ENCODE results near the gene TRAF2. TPM values are rescaled to one million over a fixed set of nuclear protein-coding genes. Genes with fewer than 3 reads are reported as not detected.

Gene TRAF2
- total and polyA plus RNA-seq, 2 of the 13 experiments (the other 11 are each of a cell fraction or from before 2014, with no cell fraction given): 12.4 to 13.6 TPM

DNA sequence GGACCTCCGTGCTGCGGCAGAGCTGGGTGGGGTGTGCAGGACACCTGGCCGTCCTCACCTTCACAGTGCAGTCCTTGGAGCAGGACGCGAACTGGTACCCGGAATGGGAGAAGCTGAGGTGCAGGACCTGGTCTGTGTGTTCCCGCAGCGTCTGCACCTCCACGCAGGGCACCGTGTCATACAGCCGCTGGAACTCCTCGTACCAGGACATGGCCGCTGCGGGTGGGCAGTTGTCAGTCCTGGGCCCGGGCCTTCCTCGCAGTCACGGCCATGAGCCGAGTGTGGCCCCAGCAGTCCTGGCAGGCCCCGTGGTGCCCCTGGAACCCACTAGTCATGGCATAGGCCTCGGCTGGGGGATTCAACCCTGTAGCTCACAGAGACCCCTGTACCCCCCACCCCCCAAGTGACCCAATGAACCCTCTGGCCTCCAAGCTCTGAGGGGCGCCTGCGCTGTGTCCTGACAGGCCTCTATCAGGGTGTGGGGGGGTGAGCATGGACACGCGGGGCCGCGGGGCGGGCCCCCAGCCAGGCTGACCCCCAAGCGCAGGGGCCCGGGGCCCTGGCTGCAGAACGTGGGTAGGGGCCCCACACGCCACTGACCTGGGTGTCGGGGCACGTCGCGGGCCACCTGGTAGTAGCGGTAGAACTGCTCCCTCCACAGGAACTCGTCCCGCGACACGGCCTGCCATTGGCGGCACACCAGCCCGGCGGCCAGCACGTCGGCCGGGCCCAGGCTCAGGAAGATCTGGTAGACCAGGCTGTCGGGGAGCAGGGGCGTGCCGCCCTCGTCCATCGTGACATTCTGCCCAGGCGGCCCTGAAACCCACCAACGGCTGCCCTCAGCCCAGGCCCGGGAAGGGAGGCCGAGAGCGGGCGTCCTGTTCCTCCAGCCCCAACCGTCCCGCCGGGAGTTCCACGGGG, 57.2 kb downstream of the TRAF2 start (continued):
- TF ChIP-seq NFKBIZ (CRISPR knock-in tag; IDR thresholded peaks at IDR 0.05) (no peak), ATF5 (CRISPR knock-in tag; IDR thresholded peaks at IDR 0.05; ENCODE audit: low read depth) (0 out of 2 replicates have a peak, but pooled peaks have one; percentile 13), RBM22 (optimal IDR thresholded peaks at IDR 0.05; ENCODE audit: low read length) (peak; percentile 10), ZFX (CRISPR knock-in tag; IDR thresholded peaks at IDR 0.05; ENCODE audit: low read depth) (peak; percentile 31), THAP9 (CRISPR knock-in tag; IDR thresholded peaks at IDR 0.05; ENCODE audit: borderline replicate concordance) (no peak)

GRCh38 chr9:136944212-136944518, 57.8 kb downstream of the TRAF2 start:
- Histone ChIP-seq H2AFZ (ENCODE audit: low read length) (no peak overlapping the region), H3K4me2 (ENCODE audit: low read depth, low read length) (peak overlapping the region; percentile 89), H3K27me3 (ENCODE audit: control insufficient read depth in 1 of 2, insufficient read depth in 2 of 2, low read length in 2 of 2) (no peaks in the 10 kb centered on the region), H4K20me1 (ENCODE audit: insufficient read depth, low read length) (no peaks in the 10 kb centered on the region), H3K4me1 (ENCODE audit: insufficient read depth, low read length) (peaks cover 44% of the 10 kb centered on the region), H3K9ac (ENCODE audit: insufficient read depth, low read depth, low read length) (peak overlapping the region; percentile 90), H3K9me3 (ENCODE audit: low read length) (no peaks in the 10 kb centered on the region), H3K36me3 (replicated peaks in 1 of 2; ENCODE audit: control insufficient read depth in 1 of 2, insufficient read depth in 2 of 2, low read length in 2 of 2) (peaks cover 8 to 33% of the 10 kb centered on the region in 2 experiments), H3K79me2 (ENCODE audit: insufficient read depth, low read length) (peaks cover 10% of the 10 kb centered on the region), H3K27ac (ENCODE audit: extremely low read length, insufficient read depth, low read length) (peak overlapping the region; percentile 75), H3K4me3 (replicated peaks in 1 of 3; ENCODE audit: insufficient read depth in 1 of 3, low read depth in 2 of 3, low read length in 3 of 3) (peak overlapping the region; percentile 90 to 95 (median 91))
- DNase-seq (ENCODE audit: low spot score) (no peak), FAIRE-seq (no peak), ATAC-seq (peak; percentile 16)
- POLR2A ChIA-PET: interaction anchor here (1.0 to 2.4 kb wide), 7 partner anchors 42 to 156 kb away, joined by 3 to 11 read pairs (median 4); partner anchors contain the start of genes CLIC3 and TRAF2
- CTCF ChIA-PET (ENCODE audit: low intra/inter-chr PET ratio, low total read pairs): no interaction called here
- intact Hi-C loops (cut with micrococcal nuclease; ENCODE audit: unreplicated experiment): no loop called here
- in situ Hi-C loops (cut with HindIII; ENCODE audit: extremely low pct_ligation_motif_present, low pct_unique_long_range_greater_than_20kb): no loop called here
- no TSS peak for BruUV-seq (replicated peaks)
- 0% methylated on average over 4 of the region's 45 CpGs for WGBS (ENCODE audit: low lambda C conversion rate)
- TF ChIP-seq POLR2G (IDR thresholded peaks at IDR 0.05; ENCODE audit: low read depth, low read length): peak; percentile 62
- TF ChIP-seq ZNF713 (CRISPR knock-in tag; IDR thresholded peaks at IDR 0.05): no peak
- peak; percentile 62; the same call in 1 of the 2 replicates for TF ChIP-seq ZFX (CRISPR knock-in tag; IDR thresholded peaks at IDR 0.05; ENCODE audit: low read depth)
- 0 out of 2 replicates have a peak, but pooled peaks have one; percentile 1 for TF ChIP-seq ATF5 (CRISPR knock-in tag; IDR thresholded peaks at IDR 0.05; ENCODE audit: low read depth)
- TF ChIP-seq UBTF (CRISPR knock-in tag; IDR thresholded peaks at IDR 0.05): peak; percentile 47; the same call in 1 of the 2 replicates
- no peak for TF ChIP-seq ZNF724P (CRISPR knock-in tag; IDR thresholded peaks at IDR 0.05; ENCODE audit: borderline replicate concordance)
